Testis (tissue), 3 donors: ENCODE results near the gene C11orf68. TPM values are rescaled to one million over a fixed set of nuclear protein-coding genes. Genes with fewer than 3 reads are reported as not detected.
"Not testable (repeated sequence)": the region's sequence is repeated elsewhere in the genome, so short reads cannot be mapped to it uniquely, and the experiment has no call there.

Experiments used
- DNase-seq: peaks from one replicate; pipeline ENCODE4 v3.0.0-alpha.2; 2019
- H3K27ac ChIP-seq, 2 donors: fragments of 200-600 bp; sonication (generic); one replicate each; pipeline ENCODE4 v1.5.1; 2019
- H3K27me3 ChIP-seq: fragments of 200-600 bp; sonication (generic); one replicate; pipeline ENCODE4 v1.5.1; 2019
- H3K36me3 ChIP-seq: fragments of 200-600 bp; sonication (generic); one replicate; pipeline ENCODE4 v1.5.1; 2017; ENCODE audit warnings: low read depth; ENCODE audit errors: missing control alignments
- H3K4me1 ChIP-seq: fragments of 200-600 bp; sonication (generic); one replicate; pipeline ENCODE4 v1.5.1; 2019
- H3K4me3 ChIP-seq, 2 donors: fragments of 200-600 bp; sonication (generic); one replicate each; pipeline ENCODE4 v1.5.1; 2017 to 2019
- H3K9me3 ChIP-seq: fragments of 200-600 bp; sonication (generic); one replicate; pipeline ENCODE4 v1.5.1; 2017
- CTCF ChIP-seq, 3 experiments: fragments of 450-650 bp in 2 of 3; fragments of 200-600 bp in 1 of 3; sonication (generic) in 1 of 3; IDR thresholded peaks; one replicate each; pipeline ENCODE4 v1.5.1; 2016 to 2019; ENCODE audit warnings: antibody characterized with exemption in 3 of 3, mild to moderate bottlenecking in 2 of 3, moderate library complexity in 1 of 3
- POLR2A ChIP-seq: fragments of 450-650 bp; IDR thresholded peaks from one replicate; pipeline ENCODE4 v1.6.1; 2017; ENCODE audit warnings: antibody characterized with exemption, mild to moderate bottlenecking, moderate library complexity
- WGBS, 2 donors: methylation state at CpG; one replicate each; pipeline ENCODE4 v1.1.5; 2018; 5-methylcytosine and 5-hydroxymethylcytosine counted together
- intact Hi-C: fragments of 100-400 bp; cut with DNase I; formaldehyde crosslinking; loops from one replicate; pipeline ENCODE4 v1.15.1; 2023; ENCODE audit warnings: low total_unique reads
- polyA plus RNA-seq: library from polyadenylated mRNA; stranded (reverse); fragments of 350-450 nt; fragmentation: Illumina TruSeq; extraction: RNeasy Lipid Tissue Mini Kit (QIAGEN cat#74804); gene quantifications from one replicate; pipeline ENCODE4 v1.2.3, GENCODE V29; 2014; ENCODE audit warnings: low read depth, low replicate concordance; ENCODE audit not compliant: insufficient read depth
- total RNA-seq, 2 donors: library from RNA; depleted of rRNA; stranded (reverse); fragments of >200 nt; gene quantifications; one replicate each; pipeline ENCODE4 v1.2.3, GENCODE V29; 2016

C11orf68 gene
- total and polyA plus RNA-seq, 3 donors from 2014 or later = 54.4 to 89.2 (median 54.8) TPM

- 92 to 96% methylated on average over 11 to 14 of the region's 14 CpGs for WGBS, 2 donors
- Histone ChIP-seq H3K27ac (no peak overlapping the region), H3K9me3 (no peaks in the 10 kb centered on the region), H3K36me3 (no peaks in the 10 kb centered on the region), H3K4me1 (peaks cover 30% of the 10 kb centered on the region), H3K4me3 (no peak overlapping the region), H3K27me3 (no peaks in the 10 kb centered on the region)
- intact Hi-C loops = no loop called here
- no peak for DNase-seq
- TF ChIP-seq POLR2A (no peak), CTCF (IDR thresholded peaks at IDR 0.05) (no peak)
Measured at GRCh38 chr11:65896034-65896999, 22.5 kb downstream of the C11orf68 start.

GRCh38 chr11:65895482-65895981, 23.3 kb downstream of the C11orf68 start:
- H3K4me1 ChIP-seq = peaks cover 30% of the 10 kb centered on the region
- H3K4me3 ChIP-seq = no peak overlapping the region
- H3K27ac ChIP-seq = no peak overlapping the region
- no peaks in the 10 kb centered on the region for H3K36me3 ChIP-seq
- H3K9me3 ChIP-seq = no peaks in the 10 kb centered on the region
- DNase-seq = no peak
- H3K27me3 ChIP-seq = no peaks in the 10 kb centered on the region
- intact Hi-C loops = no loop called here
- TF ChIP-seq POLR2A (no peak), CTCF (IDR thresholded peaks at IDR 0.05) (no peak)
- 89 to 94% methylated on average over 4 to 5 of the region's 5 CpGs for WGBS, 2 donors

GRCh38 chr11:65894034-65894591, 24.7 kb downstream of the C11orf68 start:
- H3K27ac ChIP-seq = peak overlapping the region; percentile 9 to 75
- intact Hi-C loops = no loop called here
- 78 to 98% methylated on average over 8 to 16 of the region's 16 CpGs for WGBS, 2 donors
- no peaks in the 10 kb centered on the region for H3K9me3 ChIP-seq
- H3K27me3 ChIP-seq = no peaks in the 10 kb centered on the region
- no peaks in the 10 kb centered on the region for H3K36me3 ChIP-seq
- no peak for DNase-seq
- TF ChIP-seq POLR2A = no peak
- no peak for TF ChIP-seq CTCF (IDR thresholded peaks at IDR 0.05)
- H3K4me1 ChIP-seq = peaks cover 33% of the 10 kb centered on the region
- no peak overlapping the region for H3K4me3 ChIP-seq

GRCh38 chr11:65892661-65893317, 26.1 kb downstream of the C11orf68 start:
- WGBS, 2 donors = 67 to 69% methylated on average over 10 of the region's 10 CpGs

GRCh38 chr11:65892137-65892540, 26.7 kb downstream of the C11orf68 start:
- DNase-seq, H3K9me3 ChIP-seq, H3K27me3 ChIP-seq, intact Hi-C loops, H3K36me3 ChIP-seq: not testable (repeated sequence)
- 10 to 47% methylated on average over 4 to 5 of the region's 5 CpGs for WGBS, 2 donors
- peaks cover 41% of the 10 kb centered on the region for H3K4me1 ChIP-seq
- peak overlapping the region; percentile 75 to 86 for H3K4me3 ChIP-seq
- H3K27ac ChIP-seq = peak overlapping the region; percentile 65 to 97

More at GRCh38 chr11:65892661-65893317, 26.1 kb downstream of the C11orf68 start:
- Histone ChIP-seq H3K27ac (peak overlapping the region; percentile 65 to 97), H3K36me3 (no peaks in the 10 kb centered on the region), H3K4me1 (peaks cover 35% of the 10 kb centered on the region), H3K4me3 (no peak overlapping the region), H3K27me3 (no peaks in the 10 kb centered on the region), H3K9me3 (no peaks in the 10 kb centered on the region)
- DNase-seq = no peak
- intact Hi-C loops = no loop called here
- TF ChIP-seq POLR2A (no peak), CTCF (IDR thresholded peaks at IDR 0.05) (no peak)
